ENCODE data around the gene C4orf50. TPM values are rescaled to one million over a fixed set of nuclear protein-coding genes. Genes with fewer than 3 reads are reported as not detected.

The C4orf50 gene
- total and polyA plus RNA-seq, 4 donors = under 0.01 to 0.17 TPM; not detected in 2

- Histone ChIP-seq H3K27ac (ENCODE audit: low read depth in 1 of 2, low read length in 2 of 2) (no peak overlapping the region), H3K4me1 (ENCODE audit: control insufficient read depth in 4 of 4, insufficient read depth in 4 of 4, low read length in 3 of 4) (no peaks in the 10 kb centered on the region), H3K4me3 (ENCODE audit: low read depth in 1 of 3, low read length in 3 of 3) (no peak overlapping the region), H3K27me3 (ENCODE audit: control insufficient read depth in 4 of 4, insufficient read depth in 4 of 4, low read length in 3 of 4) (no peaks in the 10 kb centered on the region), H3K9me3 (ENCODE audit: control insufficient read depth in 4 of 4, low read length in 3 of 4) (no peaks in the 10 kb centered on the region), H3K9ac (ENCODE audit: low read depth in 1 of 2, low read length in 2 of 2) (no peak overlapping the region), H3K36me3 (ENCODE audit: control insufficient read depth in 4 of 4, insufficient read depth in 3 of 4, low read depth in 1 of 4, low read length in 3 of 4) (no peaks in the 10 kb centered on the region)
- WGBS = 71% methylated on average over 17 of the region's 17 CpGs
- no peak for DNase-seq (ENCODE audit: low spot score)
- TF ChIP-seq EGR1 (IDR thresholded peaks at IDR 0.05; ENCODE audit: low read depth in 2 of 2) (no peak), CTCF (IDR thresholded peaks at IDR 0.05; ENCODE audit: low read depth, low read length, missing input control) (no peak), FOXA1 (IDR thresholded peaks at IDR 0.05) (no peak), GABPA (IDR thresholded peaks at IDR 0.05 in 1 of 2, conservative IDR thresholded peaks at IDR 0.05 in 1 of 2) (no peak), TAF1 (conservative IDR thresholded peaks at IDR 0.05) (no peak), YY1 (IDR thresholded peaks at IDR 0.05) (no peak), RXRA (IDR thresholded peaks at IDR 0.05) (no peak), ATF3 (IDR thresholded peaks at IDR 0.05) (no peak), REST (IDR thresholded peaks at IDR 0.05) (no peak), RAD21 (IDR thresholded peaks at IDR 0.05) (no peak)
These were observed 32.3 kb upstream of the C4orf50 start for GRCh38 chr4:6050551-6050950.

- Histone ChIP-seq H3K36me3 (ENCODE audit: control insufficient read depth in 4 of 4, insufficient read depth in 3 of 4, low read depth in 1 of 4, low read length in 3 of 4) (no peaks in the 10 kb centered on the region), H3K4me1 (ENCODE audit: control insufficient read depth in 4 of 4, insufficient read depth in 4 of 4, low read length in 3 of 4) (no peaks in the 10 kb centered on the region), H3K9ac (ENCODE audit: low read depth in 1 of 2, low read length in 2 of 2) (no peak overlapping the region), H3K9me3 (ENCODE audit: control insufficient read depth in 4 of 4, low read length in 3 of 4) (no peaks in the 10 kb centered on the region), H3K27me3 (ENCODE audit: control insufficient read depth in 4 of 4, insufficient read depth in 4 of 4, low read length in 3 of 4) (no peaks in the 10 kb centered on the region), H3K27ac (ENCODE audit: low read depth in 1 of 2, low read length in 2 of 2) (no peak overlapping the region), H3K4me3 (ENCODE audit: low read depth in 1 of 3, low read length in 3 of 3) (no peak overlapping the region)
- no peak for DNase-seq (ENCODE audit: low spot score)
- no peak for TF ChIP-seq FOXA1 (IDR thresholded peaks at IDR 0.05)
- WGBS = 85% methylated on average over 8 of the region's 8 CpGs
These were observed 31.8 kb upstream of the C4orf50 start for GRCh38 chr4:6049985-6050384.

GRCh38 chr4:6049278-6049677 lies 31.0 kb upstream of the C4orf50 start:
- Histone ChIP-seq H3K4me3 (ENCODE audit: low read depth in 1 of 3, low read length in 3 of 3) (no peak overlapping the region), H3K4me1 (ENCODE audit: control insufficient read depth in 4 of 4, insufficient read depth in 4 of 4, low read length in 3 of 4) (no peaks in the 10 kb centered on the region), H3K27me3 (ENCODE audit: control insufficient read depth in 4 of 4, insufficient read depth in 4 of 4, low read length in 3 of 4) (no peaks in the 10 kb centered on the region), H3K27ac (ENCODE audit: low read depth in 1 of 2, low read length in 2 of 2) (no peak overlapping the region), H3K36me3 (ENCODE audit: control insufficient read depth in 4 of 4, insufficient read depth in 3 of 4, low read depth in 1 of 4, low read length in 3 of 4) (no peaks in the 10 kb centered on the region), H3K9me3 (ENCODE audit: control insufficient read depth in 4 of 4, low read length in 3 of 4) (no peaks in the 10 kb centered on the region), H3K9ac (ENCODE audit: low read depth in 1 of 2, low read length in 2 of 2) (no peak overlapping the region)
- DNase-seq (ENCODE audit: low spot score) = no peak
- 88% methylated on average over 12 of the region's 12 CpGs for WGBS
- no peak for TF ChIP-seq SP1 (IDR thresholded peaks at IDR 0.05)
